ENCODE results near the gene TRIM25.

TRIM25 gene

GRCh38 chr17:56917559-56918296, 3.9 kb upstream of the TRIM25 start:
- Histone ChIP-seq H2BK5ac (ENCODE audit: low read depth, low read length, poor library complexity) (no peak overlapping the region), H3K4me2 (ENCODE audit: low read length) (no peak overlapping the region), H3K4ac (ENCODE audit: low read depth, low read length) (no peak overlapping the region), H2AK5ac (ENCODE audit: low read length) (no peak overlapping the region), H3K27ac (ENCODE audit: low read depth, low read length) (no peak overlapping the region), H4K12ac (ENCODE audit: low read depth, low read length) (no peak overlapping the region), H3K18ac (ENCODE audit: low read length) (no peak overlapping the region), H3K9me3 (ENCODE audit: insufficient read depth, low read depth, low read length) (no peaks in the 10 kb centered on the region), H4K8ac (ENCODE audit: low read depth, low read length) (no peak overlapping the region), H2BK12ac (ENCODE audit: low read length) (no peak overlapping the region), H3K23ac (ENCODE audit: low read length) (no peak overlapping the region), H4K91ac (ENCODE audit: low read depth, low read length) (no peak overlapping the region), H3K4me1 (ENCODE audit: control insufficient read depth in 1 of 2, insufficient read depth in 2 of 2, low read length in 2 of 2) (peaks cover 7 to 15% of the 10 kb centered on the region in 2 experiments), H3K79me2 (ENCODE audit: control insufficient read depth, insufficient read depth, low read length, poor library complexity) (peaks cover 8% of the 10 kb centered on the region), H2BK120ac (ENCODE audit: insufficient read depth, low read length, poor library complexity) (no peak overlapping the region), H3K14ac (ENCODE audit: low read length) (no peak overlapping the region), H2AFZ (ENCODE audit: insufficient read depth, low read length, poor library complexity) (no peak overlapping the region), H3K9ac (ENCODE audit: low read length) (no peak overlapping the region), H3K79me1 (ENCODE audit: low read length) (peaks cover 9% of the 10 kb centered on the region), H3K27me3 (ENCODE audit: insufficient read depth, low read length) (no peaks in the 10 kb centered on the region), H3K4me3 (ENCODE audit: low read depth, low read length) (no peak overlapping the region), H3K36me3 (ENCODE audit: control insufficient read depth in 1 of 2, insufficient read depth in 2 of 2, low read length in 2 of 2) (no peaks in the 10 kb centered on the region)
- peak; percentile 61 to 82 for DNase-seq
- no CpG with 5 or more reads among the region's 4 CpGs for WGBS (ENCODE audit: extremely low coverage, insufficient coverage, insufficient read length)

- peak overlapping the region; percentile 52 for H4K8ac ChIP-seq (ENCODE audit: low read depth, low read length)
- H3K9me3 ChIP-seq (ENCODE audit: insufficient read depth, low read depth, low read length) = no peaks in the 10 kb centered on the region
- H4K12ac ChIP-seq (ENCODE audit: low read depth, low read length) = no peak overlapping the region
- peak overlapping the region; percentile 71 for H2BK5ac ChIP-seq (ENCODE audit: low read depth, low read length, poor library complexity)
- H3K79me1 ChIP-seq (ENCODE audit: low read length) = peaks cover 9% of the 10 kb centered on the region
- no peak overlapping the region for H4K91ac ChIP-seq (ENCODE audit: low read depth, low read length)
- H3K23ac ChIP-seq (ENCODE audit: low read length) = no peak overlapping the region
- H3K14ac ChIP-seq (ENCODE audit: low read length) = no peak overlapping the region
- no peak overlapping the region for H2AFZ ChIP-seq (ENCODE audit: insufficient read depth, low read length, poor library complexity)
- no peak overlapping the region for H2BK12ac ChIP-seq (ENCODE audit: low read length)
- no peaks in the 10 kb centered on the region for H3K27me3 ChIP-seq (ENCODE audit: insufficient read depth, low read length)
- DNase-seq = peak in 1 of 2 donors; percentile 56
- no peak overlapping the region for H3K9ac ChIP-seq (ENCODE audit: low read length)
- no peak overlapping the region for H2AK5ac ChIP-seq (ENCODE audit: low read length)
- H3K4me1 ChIP-seq (ENCODE audit: control insufficient read depth in 1 of 2, insufficient read depth in 2 of 2, low read length in 2 of 2) = peaks cover 7 to 17% of the 10 kb centered on the region in 2 experiments
- no peak overlapping the region for H3K4me3 ChIP-seq (ENCODE audit: low read depth, low read length)
- no peak overlapping the region for H3K4ac ChIP-seq (ENCODE audit: low read depth, low read length)
- no peak overlapping the region for H3K27ac ChIP-seq (ENCODE audit: low read depth, low read length)
- no CpG with 5 or more reads among the region's 14 CpGs for WGBS (ENCODE audit: extremely low coverage, insufficient coverage, insufficient read length)
- peak overlapping the region; percentile 83 for H3K4me2 ChIP-seq (ENCODE audit: low read length)
- peaks cover 8% of the 10 kb centered on the region for H3K79me2 ChIP-seq (ENCODE audit: control insufficient read depth, insufficient read depth, low read length, poor library complexity)
- H3K18ac ChIP-seq (ENCODE audit: low read length) = no peak overlapping the region
- H2BK120ac ChIP-seq (ENCODE audit: insufficient read depth, low read length, poor library complexity) = peak overlapping the region; percentile 9
- no peaks in the 10 kb centered on the region for H3K36me3 ChIP-seq (ENCODE audit: control insufficient read depth in 1 of 2, insufficient read depth in 2 of 2, low read length in 2 of 2)
These were observed 878 bp upstream of the TRIM25 start for GRCh38 chr17:56914581-56915273.

GRCh38 chr17:56913353-56913866, 439 bp downstream of the TRIM25 start:
- peak; percentile 25 to 62 for DNase-seq
- peak overlapping the region; percentile 97 for H4K8ac ChIP-seq (ENCODE audit: low read depth, low read length)
- peak overlapping the region; percentile 70 for H3K9ac ChIP-seq (ENCODE audit: low read length)
- peaks cover 9% of the 10 kb centered on the region for H3K79me1 ChIP-seq (ENCODE audit: low read length)
- peak overlapping the region; percentile 80 for H2BK120ac ChIP-seq (ENCODE audit: insufficient read depth, low read length, poor library complexity)
- H4K91ac ChIP-seq (ENCODE audit: low read depth, low read length) = peak overlapping the region; percentile 61
- peak overlapping the region; percentile 81 for H3K14ac ChIP-seq (ENCODE audit: low read length)
- H3K9me3 ChIP-seq (ENCODE audit: insufficient read depth, low read depth, low read length) = no peaks in the 10 kb centered on the region
- H3K27me3 ChIP-seq (ENCODE audit: insufficient read depth, low read length) = no peaks in the 10 kb centered on the region
- H2AFZ ChIP-seq (ENCODE audit: insufficient read depth, low read length, poor library complexity) = peak overlapping the region; percentile 80
- H3K18ac ChIP-seq (ENCODE audit: low read length) = peak overlapping the region; percentile 72
- peaks cover 7 to 17% of the 10 kb centered on the region in 2 experiments for H3K4me1 ChIP-seq (ENCODE audit: control insufficient read depth in 1 of 2, insufficient read depth in 2 of 2, low read length in 2 of 2)
- H3K36me3 ChIP-seq (ENCODE audit: control insufficient read depth in 1 of 2, insufficient read depth in 2 of 2, low read length in 2 of 2) = no peaks in the 10 kb centered on the region
- H2BK12ac ChIP-seq (ENCODE audit: low read length) = peak overlapping the region; percentile 83
- H3K23ac ChIP-seq (ENCODE audit: low read length) = no peak overlapping the region
- peak overlapping the region; percentile 83 for H3K4me2 ChIP-seq (ENCODE audit: low read length)
- H2BK5ac ChIP-seq (ENCODE audit: low read depth, low read length, poor library complexity) = no peak overlapping the region
- WGBS (ENCODE audit: extremely low coverage, insufficient coverage, insufficient read length) = no CpG with 5 or more reads among the region's 44 CpGs
- H3K4me3 ChIP-seq (ENCODE audit: low read depth, low read length) = peak overlapping the region; percentile 83
- H2AK5ac ChIP-seq (ENCODE audit: low read length) = peak overlapping the region; percentile 10
- H3K79me2 ChIP-seq (ENCODE audit: control insufficient read depth, insufficient read depth, low read length, poor library complexity) = peaks cover 8% of the 10 kb centered on the region
- H4K12ac ChIP-seq (ENCODE audit: low read depth, low read length) = peak overlapping the region; percentile 72
- H3K4ac ChIP-seq (ENCODE audit: low read depth, low read length) = peak overlapping the region; percentile 20
- no peak overlapping the region for H3K27ac ChIP-seq (ENCODE audit: low read depth, low read length)

- H3K27ac ChIP-seq (ENCODE audit: low read depth, low read length) = no peak overlapping the region
- H3K4me3 ChIP-seq (ENCODE audit: low read depth, low read length) = no peak overlapping the region
- H4K8ac ChIP-seq (ENCODE audit: low read depth, low read length) = no peak overlapping the region
- peak overlapping the region; percentile 83 for H3K4me2 ChIP-seq (ENCODE audit: low read length)
- H2BK120ac ChIP-seq (ENCODE audit: insufficient read depth, low read length, poor library complexity) = no peak overlapping the region
- no peak overlapping the region for H2BK12ac ChIP-seq (ENCODE audit: low read length)
- WGBS (ENCODE audit: extremely low coverage, insufficient coverage, insufficient read length) = no CpG with 5 or more reads among the region's 7 CpGs
- H3K9ac ChIP-seq (ENCODE audit: low read length) = no peak overlapping the region
- H2AK5ac ChIP-seq (ENCODE audit: low read length) = no peak overlapping the region
- no peak overlapping the region for H2AFZ ChIP-seq (ENCODE audit: insufficient read depth, low read length, poor library complexity)
- no peaks in the 10 kb centered on the region for H3K27me3 ChIP-seq (ENCODE audit: insufficient read depth, low read length)
- peaks cover 8% of the 10 kb centered on the region for H3K79me2 ChIP-seq (ENCODE audit: control insufficient read depth, insufficient read depth, low read length, poor library complexity)
- H4K12ac ChIP-seq (ENCODE audit: low read depth, low read length) = no peak overlapping the region
- no peak for DNase-seq
- peaks cover 0 to 3% of the 10 kb centered on the region in 2 experiments for H3K36me3 ChIP-seq (ENCODE audit: control insufficient read depth in 1 of 2, insufficient read depth in 2 of 2, low read length in 2 of 2)
- H3K79me1 ChIP-seq (ENCODE audit: low read length) = peaks cover 9% of the 10 kb centered on the region
- no peak overlapping the region for H3K18ac ChIP-seq (ENCODE audit: low read length)
- H3K9me3 ChIP-seq (ENCODE audit: insufficient read depth, low read depth, low read length) = no peaks in the 10 kb centered on the region
- no peak overlapping the region for H3K4ac ChIP-seq (ENCODE audit: low read depth, low read length)
- no peak overlapping the region for H4K91ac ChIP-seq (ENCODE audit: low read depth, low read length)
- H3K4me1 ChIP-seq (ENCODE audit: control insufficient read depth in 1 of 2, insufficient read depth in 2 of 2, low read length in 2 of 2) = peaks cover 7 to 17% of the 10 kb centered on the region in 2 experiments
- no peak overlapping the region for H3K14ac ChIP-seq (ENCODE audit: low read length)
- no peak overlapping the region for H2BK5ac ChIP-seq (ENCODE audit: low read depth, low read length, poor library complexity)
- no peak overlapping the region for H3K23ac ChIP-seq (ENCODE audit: low read length)
These were observed 893 bp downstream of the TRIM25 start for GRCh38 chr17:56913000-56913311.
